Subcutaneous adipose tissue (tissue), 4 donors: Measurements from ENCODE around the gene GSTM2. TPM values are rescaled to one million over a fixed set of nuclear protein-coding genes. Genes with fewer than 3 reads are reported as not detected.

Experiments
- CTCF ChIP-seq: fragments of 450-650 bp; IDR thresholded peaks from one replicate; pipeline ENCODE4 v1.5.1; 2016; ENCODE audit warnings: low read depth, mild to moderate bottlenecking, control low read depth, antibody characterized with exemption, moderate library complexity
- total RNA-seq, 4 donors: library from RNA; depleted of rRNA; stranded (reverse); fragments of >200 nt; gene quantifications; one replicate each; pipeline ENCODE4 v1.1.0, GENCODE V29; 2016

The GSTM2 gene
- total RNA-seq, 4 donors from 2014 or later: 38.0 to 87.8 (median 58.4) TPM

DNA sequence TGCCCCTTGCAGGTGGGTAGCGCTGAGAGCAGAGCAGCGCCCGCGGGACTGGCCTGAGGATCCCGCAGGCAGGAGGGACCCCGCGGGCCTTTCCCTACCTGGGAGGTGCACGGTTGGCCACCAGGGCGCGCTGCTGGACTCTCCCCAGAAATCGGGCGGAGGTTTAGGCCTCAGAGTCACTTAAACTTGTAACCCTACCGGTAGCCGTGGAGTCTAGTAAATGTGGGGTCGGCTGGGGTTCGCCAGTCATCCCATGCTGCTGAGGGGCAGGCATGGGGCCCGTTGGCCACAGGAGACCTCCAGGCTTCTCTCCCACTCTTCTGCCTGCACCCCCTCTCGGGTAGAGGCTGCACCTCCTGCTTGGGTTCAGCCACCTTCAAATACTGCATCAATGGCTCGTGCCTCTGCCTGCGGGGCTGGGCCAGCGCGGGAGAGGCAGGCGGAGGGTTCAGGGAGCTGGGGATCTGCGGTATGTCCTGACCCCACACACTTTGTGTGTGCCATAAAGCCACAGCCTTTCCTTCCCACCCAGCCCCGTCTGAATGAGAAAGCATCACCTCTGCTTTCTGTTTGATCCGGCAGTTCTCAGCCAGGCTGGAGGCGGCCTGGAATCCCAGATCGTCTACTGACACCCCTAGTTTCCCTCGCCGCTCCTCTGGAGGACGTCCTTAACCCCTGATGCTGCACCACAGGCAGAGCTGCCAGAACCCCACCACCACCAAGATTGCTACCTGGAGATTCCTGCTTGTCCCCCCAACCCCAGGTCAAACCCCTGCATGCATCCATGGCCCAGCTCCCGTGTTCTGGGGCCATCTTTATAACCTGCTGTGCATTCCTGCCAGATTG lies 24.2 kb upstream of the GSTM2 start:
- TF ChIP-seq CTCF: no peak

DNA sequence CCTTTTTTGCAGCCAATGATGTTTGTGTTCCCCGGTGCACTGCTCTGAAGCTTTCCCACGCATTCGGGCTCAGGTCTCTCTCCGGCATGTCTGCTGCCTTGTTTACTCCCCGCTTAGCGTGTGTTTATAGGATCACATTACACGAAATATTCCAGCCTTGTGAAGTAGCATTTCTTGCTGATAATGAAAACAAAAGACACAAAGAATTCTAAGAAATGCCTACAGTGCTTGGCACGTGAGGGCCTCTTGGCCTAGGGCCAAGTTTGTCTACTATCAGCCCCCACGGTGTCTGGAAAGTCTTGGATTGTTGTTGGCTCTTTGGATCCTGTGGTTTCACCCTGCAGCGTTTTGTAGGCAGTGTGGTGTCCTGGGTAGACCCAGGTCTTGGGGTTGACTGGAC lies 23.2 kb upstream of the GSTM2 start:
- TF ChIP-seq CTCF: no peak

- TF ChIP-seq CTCF: no peak
Observed at GRCh38 chr1:109649491-109649914, 18.4 kb upstream of the GSTM2 start.

GRCh38 chr1:109650609-109651008 lies 17.2 kb upstream of the GSTM2 start:
- TF ChIP-seq CTCF: no peak

GRCh38 chr1:109652402-109652801 lies 15.5 kb upstream of the GSTM2 start:
- no peak for TF ChIP-seq CTCF

GRCh38 chr1:109653306-109653705 lies 14.6 kb upstream of the GSTM2 start:
- no peak for TF ChIP-seq CTCF

GRCh38 chr1:109654519-109654918 lies 13.3 kb upstream of the GSTM2 start:
- TF ChIP-seq CTCF: no peak
